ENCODE data around the gene HDAC4. TPM values are rescaled to one million over a fixed set of nuclear protein-coding genes. Genes with fewer than 3 reads are reported as not detected.

The HDAC4 gene
- polyA plus RNA-seq, 1 experiment = 8.9 TPM

- Histone ChIP-seq H3K4me3 (ENCODE audit: low read depth, low read length) (no peak overlapping the region), H3K27me3 (ENCODE audit: control insufficient read depth, insufficient read depth, low read length) (peaks cover 4% of the 10 kb centered on the region), H3K27ac (ENCODE audit: low read depth, low read length) (no peak overlapping the region), H3K9me3 (ENCODE audit: control insufficient read depth, insufficient read depth, low read length) (peaks cover 17% of the 10 kb centered on the region; the same call in 1 of the 2 replicates)
- no peak for DNase-seq (ENCODE audit: low read depth, low spot score)
- TF ChIP-seq, protein P1, sequence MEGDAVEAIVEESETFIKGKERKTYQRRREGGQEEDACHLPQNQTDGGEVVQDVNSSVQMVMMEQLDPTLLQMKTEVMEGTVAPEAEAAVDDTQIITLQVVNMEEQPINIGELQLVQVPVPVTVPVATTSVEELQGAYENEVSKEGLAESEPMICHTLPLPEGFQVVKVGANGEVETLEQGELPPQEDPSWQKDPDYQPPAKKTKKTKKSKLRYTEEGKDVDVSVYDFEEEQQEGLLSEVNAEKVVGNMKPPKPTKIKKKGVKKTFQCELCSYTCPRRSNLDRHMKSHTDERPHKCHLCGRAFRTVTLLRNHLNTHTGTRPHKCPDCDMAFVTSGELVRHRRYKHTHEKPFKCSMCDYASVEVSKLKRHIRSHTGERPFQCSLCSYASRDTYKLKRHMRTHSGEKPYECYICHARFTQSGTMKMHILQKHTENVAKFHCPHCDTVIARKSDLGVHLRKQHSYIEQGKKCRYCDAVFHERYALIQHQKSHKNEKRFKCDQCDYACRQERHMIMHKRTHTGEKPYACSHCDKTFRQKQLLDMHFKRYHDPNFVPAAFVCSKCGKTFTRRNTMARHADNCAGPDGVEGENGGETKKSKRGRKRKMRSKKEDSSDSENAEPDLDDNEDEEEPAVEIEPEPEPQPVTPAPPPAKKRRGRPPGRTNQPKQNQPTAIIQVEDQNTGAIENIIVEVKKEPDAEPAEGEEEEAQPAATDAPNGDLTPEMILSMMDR (IDR thresholded peaks at IDR 0.05; ENCODE audit: low read depth, low read length) = no peak
- ChIA-PET CTCF (no interaction called here), POLR2A (no interaction called here)
Observed at GRCh38 chr2:239047420-239047819, 353.4 kb downstream of the HDAC4 start.

DNA sequence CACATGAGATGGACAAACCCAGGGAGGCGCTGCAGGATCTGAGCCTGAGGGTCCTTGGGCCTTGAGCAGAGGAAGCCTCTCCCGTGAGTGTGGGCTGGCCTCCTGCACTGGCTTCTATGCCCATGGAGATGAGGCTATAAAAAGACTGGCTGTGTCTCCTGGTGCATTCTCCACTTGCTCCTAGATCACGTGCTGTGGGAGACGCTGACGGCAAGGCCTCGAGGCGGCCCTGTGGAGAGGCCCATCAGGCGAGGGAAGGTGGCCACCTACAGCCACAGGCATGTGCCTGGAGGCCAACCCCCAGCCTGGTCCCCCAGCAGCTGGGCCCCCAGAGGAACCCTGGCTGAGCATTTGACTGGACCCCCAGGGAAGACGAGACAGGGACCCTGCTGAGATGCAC lies 354.0 kb downstream of the HDAC4 start:
- no peak for DNase-seq (ENCODE audit: low read depth, low spot score)
- CTCF ChIA-PET = no interaction called here
- TF ChIP-seq, protein P1 (IDR thresholded peaks at IDR 0.05; ENCODE audit: low read depth, low read length) = no peak
- H3K9me3 ChIP-seq (ENCODE audit: control insufficient read depth, insufficient read depth, low read length) = peaks cover 17% of the 10 kb centered on the region; the same call in 1 of the 2 replicates
- no peak overlapping the region for H3K27ac ChIP-seq (ENCODE audit: low read depth, low read length)
- no peak overlapping the region for H3K4me3 ChIP-seq (ENCODE audit: low read depth, low read length)
- peaks cover 6% of the 10 kb centered on the region for H3K27me3 ChIP-seq (ENCODE audit: control insufficient read depth, insufficient read depth, low read length)
- POLR2A ChIA-PET = no interaction called here

DNA sequence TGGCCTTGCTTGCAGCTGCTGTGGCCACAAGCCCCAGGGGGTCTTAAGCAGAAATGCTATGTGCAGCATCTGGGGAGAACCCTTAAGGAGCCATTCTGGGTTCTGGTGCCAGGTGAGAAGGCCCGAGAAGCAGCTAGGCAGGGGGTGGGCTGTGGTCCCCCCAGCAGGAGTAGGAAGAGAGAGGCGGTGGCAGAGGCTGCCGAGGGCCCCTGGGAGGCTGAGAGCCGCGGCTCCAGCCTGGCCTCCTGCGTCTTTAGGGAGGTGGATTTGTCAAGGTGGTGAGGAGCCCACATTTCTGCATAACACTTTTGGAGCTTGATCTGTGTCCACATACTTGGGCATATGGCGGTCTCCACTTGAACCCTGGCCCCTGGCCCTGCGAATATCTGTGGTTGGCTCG lies 356.5 kb downstream of the HDAC4 start:
- no peak overlapping the region for H3K4me3 ChIP-seq (ENCODE audit: low read depth, low read length)
- peaks cover 9% of the 10 kb centered on the region for H3K27me3 ChIP-seq (ENCODE audit: control insufficient read depth, insufficient read depth, low read length)
- no peak for DNase-seq (ENCODE audit: low read depth, low spot score)
- ChIA-PET CTCF (interaction anchor here (1.1 kb wide), 1 partner anchor 948 kb away, joined by 3 read pairs; no protein-coding TSS in a partner anchor), POLR2A (no interaction called here)
- TF ChIP-seq, protein P1 (IDR thresholded peaks at IDR 0.05; ENCODE audit: low read depth, low read length) = no peak
- H3K9me3 ChIP-seq (ENCODE audit: control insufficient read depth, insufficient read depth, low read length) = peaks cover 9% of the 10 kb centered on the region; the same call in 1 of the 2 replicates
- H3K27ac ChIP-seq (ENCODE audit: low read depth, low read length) = no peak overlapping the region

- TF ChIP-seq, protein P1 (IDR thresholded peaks at IDR 0.05; ENCODE audit: low read depth, low read length) = no peak
- Histone ChIP-seq H3K9me3 (ENCODE audit: control insufficient read depth, insufficient read depth, low read length) (peaks cover 9% of the 10 kb centered on the region; the same call in 1 of the 2 replicates), H3K27me3 (ENCODE audit: control insufficient read depth, insufficient read depth, low read length) (peaks cover 9% of the 10 kb centered on the region), H3K4me3 (ENCODE audit: low read depth, low read length) (no peak overlapping the region), H3K27ac (ENCODE audit: low read depth, low read length) (no peak overlapping the region)
- POLR2A ChIA-PET = no interaction called here
- no peak for DNase-seq (ENCODE audit: low read depth, low spot score)
- CTCF ChIA-PET = no interaction called here
Observed at GRCh38 chr2:239043326-239043725, 357.5 kb downstream of the HDAC4 start.

DNA sequence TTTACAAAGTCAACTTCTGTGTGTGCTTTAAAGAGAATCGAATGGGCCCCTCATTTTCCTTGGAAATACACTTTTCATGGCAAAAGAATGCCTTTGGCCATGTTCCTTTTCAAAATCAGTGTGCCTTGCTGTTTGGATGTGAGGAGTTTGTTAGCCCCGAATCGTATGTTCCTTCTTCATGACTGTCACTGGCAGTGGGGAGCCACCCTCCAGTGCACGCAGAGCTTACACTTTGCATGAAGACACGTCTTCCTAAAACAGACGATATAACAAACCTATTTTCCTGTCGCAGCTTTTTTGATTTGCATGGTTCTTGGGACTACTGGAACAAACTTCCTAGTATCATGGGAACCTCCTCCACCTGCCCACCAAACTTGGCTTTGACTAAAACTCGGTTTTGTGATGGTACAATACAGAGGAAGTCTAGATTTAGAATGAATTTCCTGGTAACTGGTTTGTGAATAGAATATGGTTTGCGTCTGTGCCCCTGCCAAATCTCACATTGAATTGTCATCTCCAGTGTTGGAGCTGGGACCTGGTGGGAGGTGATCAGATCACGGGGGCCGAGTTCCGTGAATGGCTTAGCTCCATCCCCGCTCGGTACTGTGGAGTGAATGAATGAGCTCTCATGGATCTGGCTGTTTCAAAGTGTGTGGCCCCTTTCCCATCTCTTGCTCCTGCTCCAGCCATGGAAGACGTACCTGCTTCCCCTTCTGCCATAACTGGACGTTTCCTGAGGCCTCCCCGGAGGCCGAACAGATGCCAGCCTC lies 358.1 kb downstream of the HDAC4 start:
- Histone ChIP-seq H3K9me3 (ENCODE audit: control insufficient read depth, insufficient read depth, low read length) (peaks cover 3% of the 10 kb centered on the region; the same call in 1 of the 2 replicates), H3K27me3 (ENCODE audit: control insufficient read depth, insufficient read depth, low read length) (peaks cover 9% of the 10 kb centered on the region), H3K27ac (ENCODE audit: low read depth, low read length) (no peak overlapping the region), H3K4me3 (ENCODE audit: low read depth, low read length) (no peak overlapping the region)
- TF ChIP-seq, protein P1 (IDR thresholded peaks at IDR 0.05; ENCODE audit: low read depth, low read length) = no peak
- ChIA-PET CTCF (no interaction called here), POLR2A (no interaction called here)
- DNase-seq (ENCODE audit: low read depth, low spot score) = no peak

Data from AG04450 (cell line).